ENCODE data around the gene RECQL5. TPM values are rescaled to one million over a fixed set of nuclear protein-coding genes. Genes with fewer than 3 reads are reported as not detected.

The RECQL5 gene
- polyA plus RNA-seq, 1 donor, result 51.9 TPM

GRCh38 chr17:75650874-75651273, 16.1 kb downstream of the RECQL5 start:
- no peak overlapping the region for H3K27ac ChIP-seq (ENCODE audit: low read length)
- DNase-seq, result no peak
- H3K36me3 ChIP-seq (ENCODE audit: control insufficient read depth, insufficient read depth, low read length), result peaks cover 52% of the 10 kb centered on the region
- peaks cover 18% of the 10 kb centered on the region for H3K4me1 ChIP-seq (ENCODE audit: control insufficient read depth, insufficient read depth, low read length)
- H3K27me3 ChIP-seq (ENCODE audit: control insufficient read depth, insufficient read depth, low read length), result no peaks in the 10 kb centered on the region
- WGBS (ENCODE audit: insufficient coverage, low lambda C conversion rate), result no CpG with 5 or more reads among the region's 7 CpGs
- no peaks in the 10 kb centered on the region for H3K9me3 ChIP-seq (ENCODE audit: control insufficient read depth, low read depth, low read length)
- no peak overlapping the region for H3K4me3 ChIP-seq (ENCODE audit: low read length)

DNA sequence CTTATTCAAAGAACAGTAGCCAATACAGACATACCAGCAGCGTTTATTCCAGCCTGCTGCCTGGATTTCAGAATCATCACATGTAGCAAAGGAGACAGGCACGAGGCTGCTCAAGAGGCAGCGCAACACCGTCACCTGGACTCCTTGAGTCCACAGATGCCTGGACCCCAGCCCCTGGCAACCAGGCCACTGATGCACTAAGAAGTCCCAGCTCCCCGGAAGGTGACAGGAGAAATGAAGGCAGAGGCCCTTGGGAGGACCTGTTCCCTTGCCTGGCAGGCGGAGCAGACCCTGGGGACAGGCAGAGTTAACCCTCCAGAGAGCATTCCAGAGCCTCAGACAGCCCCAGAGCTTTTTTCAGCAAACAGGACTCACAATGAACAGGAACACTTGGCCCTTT, 17.3 kb downstream of the RECQL5 start:
- no peaks in the 10 kb centered on the region for H3K27me3 ChIP-seq (ENCODE audit: control insufficient read depth, insufficient read depth, low read length)
- peak in 1 of 2 donors; percentile 0 for DNase-seq
- no peaks in the 10 kb centered on the region for H3K9me3 ChIP-seq (ENCODE audit: control insufficient read depth, low read depth, low read length)
- WGBS (ENCODE audit: insufficient coverage, low lambda C conversion rate), result no CpG with 5 or more reads among the region's 6 CpGs
- no peak overlapping the region for H3K27ac ChIP-seq (ENCODE audit: low read length)
- H3K4me1 ChIP-seq (ENCODE audit: control insufficient read depth, insufficient read depth, low read length), result peaks cover 30% of the 10 kb centered on the region
- H3K36me3 ChIP-seq (ENCODE audit: control insufficient read depth, insufficient read depth, low read length), result peaks cover 45% of the 10 kb centered on the region
- no peak overlapping the region for H3K4me3 ChIP-seq (ENCODE audit: low read length)

DNA sequence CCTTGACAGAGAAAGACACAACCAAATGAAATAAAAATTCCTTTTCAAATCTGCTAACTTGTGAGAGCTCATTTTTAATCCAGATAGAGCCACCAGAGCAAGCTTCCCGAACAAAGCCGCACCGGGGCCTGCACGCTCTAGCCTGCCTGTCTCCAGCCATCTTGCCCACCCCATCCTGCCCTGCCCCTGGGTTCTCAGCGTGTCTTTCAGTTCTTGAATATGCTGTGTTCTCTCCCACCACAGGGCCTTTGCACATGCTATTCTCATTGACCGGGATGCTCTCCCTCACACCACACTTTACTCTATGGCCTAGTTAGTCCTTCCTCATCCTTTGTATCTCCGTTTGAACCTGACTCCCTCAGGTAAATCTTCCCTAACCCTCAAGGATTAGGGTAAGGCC, 19.0 kb downstream of the RECQL5 start:
- Histone ChIP-seq H3K9me3 (ENCODE audit: control insufficient read depth, low read depth, low read length) (no peaks in the 10 kb centered on the region), H3K27ac (ENCODE audit: low read length) (peak overlapping the region; percentile 99), H3K4me3 (ENCODE audit: low read length) (no peak overlapping the region), H3K27me3 (ENCODE audit: control insufficient read depth, insufficient read depth, low read length) (no peaks in the 10 kb centered on the region), H3K4me1 (ENCODE audit: control insufficient read depth, insufficient read depth, low read length) (peaks cover 38% of the 10 kb centered on the region), H3K36me3 (ENCODE audit: control insufficient read depth, insufficient read depth, low read length) (peaks cover 41% of the 10 kb centered on the region)
- DNase-seq, result no peak
- WGBS (ENCODE audit: insufficient coverage, low lambda C conversion rate), result no CpG with 5 or more reads among the region's 7 CpGs

GRCh38 chr17:75647061-75647460, 19.9 kb downstream of the RECQL5 start:
- Histone ChIP-seq H3K4me3 (ENCODE audit: low read length) (peak overlapping the region; percentile 29), H3K27ac (ENCODE audit: low read length) (peak overlapping the region; percentile 99), H3K36me3 (ENCODE audit: control insufficient read depth, insufficient read depth, low read length) (peaks cover 37% of the 10 kb centered on the region), H3K27me3 (ENCODE audit: control insufficient read depth, insufficient read depth, low read length) (no peaks in the 10 kb centered on the region), H3K9me3 (ENCODE audit: control insufficient read depth, low read depth, low read length) (no peaks in the 10 kb centered on the region), H3K4me1 (ENCODE audit: control insufficient read depth, insufficient read depth, low read length) (peaks cover 46% of the 10 kb centered on the region)
- WGBS (ENCODE audit: insufficient coverage, low lambda C conversion rate), result no CpG with 5 or more reads among the region's 7 CpGs
- DNase-seq, result no peak

- Histone ChIP-seq H3K27me3 (ENCODE audit: control insufficient read depth, insufficient read depth, low read length) (no peaks in the 10 kb centered on the region), H3K4me3 (ENCODE audit: low read length) (peak overlapping the region; percentile 29)
- WGBS (ENCODE audit: insufficient coverage, low lambda C conversion rate), result no CpG with 5 or more reads among the region's 6 CpGs
Observed at GRCh38 chr17:75646638-75646992, 20.3 kb downstream of the RECQL5 start.

DNA sequence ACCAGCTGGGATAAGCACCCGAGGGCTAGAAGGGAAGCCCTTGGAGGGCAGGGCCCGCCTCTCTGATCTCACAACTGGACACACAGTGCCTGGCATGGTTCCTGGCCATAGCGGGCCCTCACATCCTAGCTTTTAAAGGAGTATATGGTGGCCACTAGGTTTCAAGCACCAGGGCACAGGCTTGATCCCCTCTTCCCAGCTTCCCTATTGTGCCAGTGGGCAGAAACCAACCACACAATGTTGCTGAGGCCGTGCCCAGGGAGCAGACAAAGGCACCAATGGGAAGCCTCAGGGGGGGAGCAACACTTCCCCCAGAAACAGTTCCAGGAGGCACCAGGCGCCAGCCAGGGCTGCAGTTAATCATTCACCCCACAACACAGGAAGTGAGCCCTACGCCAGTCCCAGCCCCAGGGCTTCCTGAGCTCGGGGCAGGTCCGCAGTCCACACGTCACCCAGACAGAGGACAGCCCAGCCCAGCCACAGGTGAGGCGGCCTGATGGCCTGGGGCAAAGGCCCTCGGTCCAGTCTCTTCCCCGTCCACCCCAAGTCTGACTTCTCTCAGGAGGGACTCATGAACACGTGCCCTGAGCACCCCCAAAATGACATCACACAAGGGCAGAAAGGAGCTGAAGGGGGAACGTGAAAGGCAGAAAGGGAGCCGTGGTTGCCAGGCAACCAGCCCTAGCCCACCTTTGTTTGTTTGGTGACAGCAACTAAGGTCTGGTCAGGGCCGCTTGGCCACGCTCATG, 20.9 kb downstream of the RECQL5 start:
- Histone ChIP-seq H3K27ac (ENCODE audit: low read length) (peak overlapping the region; percentile 99), H3K9me3 (ENCODE audit: control insufficient read depth, low read depth, low read length) (no peaks in the 10 kb centered on the region), H3K4me1 (ENCODE audit: control insufficient read depth, insufficient read depth, low read length) (peaks cover 50% of the 10 kb centered on the region), H3K27me3 (ENCODE audit: control insufficient read depth, insufficient read depth, low read length) (no peaks in the 10 kb centered on the region), H3K36me3 (ENCODE audit: control insufficient read depth, insufficient read depth, low read length) (peaks cover 33% of the 10 kb centered on the region), H3K4me3 (ENCODE audit: low read length) (peak overlapping the region; percentile 29)
- WGBS (ENCODE audit: insufficient coverage, low lambda C conversion rate), result no CpG with 5 or more reads among the region's 17 CpGs
- DNase-seq, result peak; percentile 94 to 97

More at GRCh38 chr17:75646638-75646992, 20.3 kb downstream of the RECQL5 start:
- Histone ChIP-seq H3K4me1 (ENCODE audit: control insufficient read depth, insufficient read depth, low read length) (peaks cover 50% of the 10 kb centered on the region), H3K9me3 (ENCODE audit: control insufficient read depth, low read depth, low read length) (no peaks in the 10 kb centered on the region), H3K36me3 (ENCODE audit: control insufficient read depth, insufficient read depth, low read length) (peaks cover 36% of the 10 kb centered on the region), H3K27ac (ENCODE audit: low read length) (peak overlapping the region; percentile 99)
- DNase-seq, result no peak

- WGBS (ENCODE audit: insufficient coverage, low lambda C conversion rate), result no CpG with 5 or more reads among the region's 7 CpGs
- H3K4me3 ChIP-seq (ENCODE audit: low read length), result no peak overlapping the region
- peak; percentile 89 to 94 for DNase-seq
Observed at GRCh38 chr17:75645501-75645888, 21.5 kb downstream of the RECQL5 start.

GRCh38 chr17:75643643-75644017, 23.3 kb downstream of the RECQL5 start:
- no peak overlapping the region for H3K4me3 ChIP-seq (ENCODE audit: low read length)
- H3K27me3 ChIP-seq (ENCODE audit: control insufficient read depth, insufficient read depth, low read length), result no peaks in the 10 kb centered on the region
- no peak for DNase-seq
- no peaks in the 10 kb centered on the region for H3K9me3 ChIP-seq (ENCODE audit: control insufficient read depth, low read depth, low read length)
- peak overlapping the region; percentile 33 for H3K27ac ChIP-seq (ENCODE audit: low read length)
- H3K36me3 ChIP-seq (ENCODE audit: control insufficient read depth, insufficient read depth, low read length), result peaks cover 14% of the 10 kb centered on the region
- H3K4me1 ChIP-seq (ENCODE audit: control insufficient read depth, insufficient read depth, low read length), result peaks cover 68% of the 10 kb centered on the region
- no CpG with 5 or more reads among the region's 7 CpGs for WGBS (ENCODE audit: insufficient coverage, low lambda C conversion rate)

More at GRCh38 chr17:75645501-75645888, 21.5 kb downstream of the RECQL5 start:
- Histone ChIP-seq H3K4me1 (ENCODE audit: control insufficient read depth, insufficient read depth, low read length) (peaks cover 52% of the 10 kb centered on the region), H3K9me3 (ENCODE audit: control insufficient read depth, low read depth, low read length) (no peaks in the 10 kb centered on the region), H3K27me3 (ENCODE audit: control insufficient read depth, insufficient read depth, low read length) (no peaks in the 10 kb centered on the region), H3K27ac (ENCODE audit: low read length) (peak overlapping the region; percentile 99), H3K36me3 (ENCODE audit: control insufficient read depth, insufficient read depth, low read length) (peaks cover 27% of the 10 kb centered on the region)

- DNase-seq, result peak in 1 of 2 donors; percentile 19
- H3K4me1 ChIP-seq (ENCODE audit: control insufficient read depth, insufficient read depth, low read length), result peaks cover 68% of the 10 kb centered on the region
- H3K36me3 ChIP-seq (ENCODE audit: control insufficient read depth, insufficient read depth, low read length), result peaks cover 16% of the 10 kb centered on the region
- H3K27me3 ChIP-seq (ENCODE audit: control insufficient read depth, insufficient read depth, low read length), result no peaks in the 10 kb centered on the region
- no peak overlapping the region for H3K4me3 ChIP-seq (ENCODE audit: low read length)
- WGBS (ENCODE audit: insufficient coverage, low lambda C conversion rate), result no CpG with 5 or more reads among the region's 17 CpGs
- H3K9me3 ChIP-seq (ENCODE audit: control insufficient read depth, low read depth, low read length), result no peaks in the 10 kb centered on the region
- peak overlapping the region; percentile 33 for H3K27ac ChIP-seq (ENCODE audit: low read length)
Observed at GRCh38 chr17:75642784-75643642, 23.9 kb downstream of the RECQL5 start.

GRCh38 chr17:75642182-75642783, 24.7 kb downstream of the RECQL5 start:
- Histone ChIP-seq H3K27ac (ENCODE audit: low read length) (peak overlapping the region; percentile 33), H3K9me3 (ENCODE audit: control insufficient read depth, low read depth, low read length) (no peaks in the 10 kb centered on the region), H3K4me3 (ENCODE audit: low read length) (no peak overlapping the region), H3K36me3 (ENCODE audit: control insufficient read depth, insufficient read depth, low read length) (peaks cover 13% of the 10 kb centered on the region), H3K4me1 (ENCODE audit: control insufficient read depth, insufficient read depth, low read length) (peaks cover 68% of the 10 kb centered on the region), H3K27me3 (ENCODE audit: control insufficient read depth, insufficient read depth, low read length) (no peaks in the 10 kb centered on the region)
- 100% methylated on average over 1 of the region's 7 CpGs for WGBS (ENCODE audit: insufficient coverage, low lambda C conversion rate)
- DNase-seq, result peak; percentile 66 to 80
